BJ (cell line): Measurements from ENCODE around the gene PRKG1. TPM values are rescaled to one million over a fixed set of nuclear protein-coding genes. Genes with fewer than 3 reads are reported as not detected.
A peak's percentile ranks its signal among the peaks of the same experiment; 100 is the strongest.

ENCODE experiments used
- CTCF ChIA-PET: fragments of 350-600 bp; formaldehyde crosslinking; extraction: SDS; loops from one replicate; lab custom pipeline; 2021; ENCODE audit warnings: antibody characterized with exemption, inconsistent platforms; lab: Yijun Ruan, JAX
- POLR2A ChIA-PET: fragments of 300-600 bp; sonication (Branson Sonifier 250); formaldehyde crosslinking; extraction: SDS; loops from one replicate; lab custom pipeline; 2021; ENCODE audit warnings: antibody characterized with exemption; lab: Charles Lee
- DNase-seq: peaks from one replicate; pipeline ENCODE4 v3.0.0-alpha.2; 2011; ENCODE audit warnings: low read depth
- H3K27me3 ChIP-seq: 2 replicates; pipeline ENCODE4 v1.6.0; 2011; ENCODE audit warnings: low read length; ENCODE audit not compliant: control insufficient read depth, insufficient read depth
- H3K36me3 ChIP-seq: 2 replicates; pipeline ENCODE4 v1.5.1; 2011; ENCODE audit warnings: low read length; ENCODE audit not compliant: control insufficient read depth, insufficient read depth
- H3K4me3 ChIP-seq: 2 replicates; pipeline ENCODE4 v1.5.1; 2011; ENCODE audit warnings: low read depth, mild to moderate bottlenecking, control low read depth, low read length
- polyA plus RNA-seq: library from polyadenylated mRNA; depleted of rRNA; stranded (reverse); fragments of >200 nt; gene quantifications from 2 replicates; pipeline ENCODE4 v1.2.3, GENCODE V29; 2011
- TF ChIP-seq, protein P1 (sequence below): IDR thresholded peaks from 2 replicates; pipeline ENCODE4 v1.5.1; 2011; ENCODE audit warnings: low read depth, mild to moderate bottlenecking, control low read depth, inconsistent platforms, low read length, moderate library complexity; ENCODE audit not compliant: insufficient read depth

Gene PRKG1
- polyA plus RNA-seq, 1 experiment, result 9.7 TPM

DNA sequence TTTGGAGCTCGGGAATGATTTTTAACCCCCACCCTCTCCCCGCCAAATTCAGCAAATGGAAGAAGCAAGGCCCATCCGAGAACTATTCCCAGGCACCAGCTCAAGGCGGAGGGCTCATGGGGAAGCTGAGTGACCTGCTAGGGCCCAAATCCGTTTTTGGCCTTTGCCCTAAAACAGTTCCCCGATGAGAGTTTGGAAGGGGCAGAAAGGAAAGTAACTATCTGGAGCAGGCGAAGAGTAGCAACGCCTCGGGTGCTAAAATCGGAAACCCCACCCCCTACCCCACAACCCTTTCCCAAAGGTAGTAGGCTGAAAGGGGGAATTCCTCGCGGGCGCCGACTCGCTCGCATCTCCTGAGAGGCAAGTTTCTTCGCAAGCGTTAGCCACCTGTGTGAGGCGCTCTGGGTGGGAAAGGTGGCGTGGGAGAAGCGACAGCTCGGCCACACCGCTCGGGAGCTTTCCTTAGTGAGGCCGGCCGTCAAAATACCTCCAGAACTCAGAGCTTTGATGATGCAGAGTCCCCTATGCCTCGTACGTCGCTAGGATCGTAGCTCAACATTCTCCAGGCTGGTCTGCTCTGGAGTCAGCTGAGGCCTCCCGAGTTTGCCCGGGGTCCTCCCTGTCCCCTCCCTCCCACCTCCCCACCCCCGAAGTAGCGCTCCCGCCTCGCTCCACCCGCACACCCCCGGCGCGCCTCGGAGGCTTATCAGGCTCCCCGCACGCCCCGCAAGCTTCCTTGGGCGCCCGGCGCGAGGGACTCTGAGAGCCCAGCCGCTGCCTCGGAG is 642 bp upstream of the PRKG1 start:
- TF ChIP-seq, protein P1, sequence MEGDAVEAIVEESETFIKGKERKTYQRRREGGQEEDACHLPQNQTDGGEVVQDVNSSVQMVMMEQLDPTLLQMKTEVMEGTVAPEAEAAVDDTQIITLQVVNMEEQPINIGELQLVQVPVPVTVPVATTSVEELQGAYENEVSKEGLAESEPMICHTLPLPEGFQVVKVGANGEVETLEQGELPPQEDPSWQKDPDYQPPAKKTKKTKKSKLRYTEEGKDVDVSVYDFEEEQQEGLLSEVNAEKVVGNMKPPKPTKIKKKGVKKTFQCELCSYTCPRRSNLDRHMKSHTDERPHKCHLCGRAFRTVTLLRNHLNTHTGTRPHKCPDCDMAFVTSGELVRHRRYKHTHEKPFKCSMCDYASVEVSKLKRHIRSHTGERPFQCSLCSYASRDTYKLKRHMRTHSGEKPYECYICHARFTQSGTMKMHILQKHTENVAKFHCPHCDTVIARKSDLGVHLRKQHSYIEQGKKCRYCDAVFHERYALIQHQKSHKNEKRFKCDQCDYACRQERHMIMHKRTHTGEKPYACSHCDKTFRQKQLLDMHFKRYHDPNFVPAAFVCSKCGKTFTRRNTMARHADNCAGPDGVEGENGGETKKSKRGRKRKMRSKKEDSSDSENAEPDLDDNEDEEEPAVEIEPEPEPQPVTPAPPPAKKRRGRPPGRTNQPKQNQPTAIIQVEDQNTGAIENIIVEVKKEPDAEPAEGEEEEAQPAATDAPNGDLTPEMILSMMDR, result no peak
- POLR2A ChIA-PET, result interaction anchor here (0.7 kb wide), 1 partner anchor 316 kb away, joined by 4 read pairs; no protein-coding TSS in a partner anchor
- DNase-seq, result no peak
- H3K27me3 ChIP-seq, result no peaks in the 10 kb centered on the region
- H3K36me3 ChIP-seq, result no peaks in the 10 kb centered on the region
- H3K4me3 ChIP-seq, result peak overlapping the region; percentile 51
- CTCF ChIA-PET, result interaction anchor here (0.8 to 2.1 kb wide), 7 partner anchors 8 to 888 kb away, joined by 3 to 15 read pairs (median 3); no protein-coding TSS in a partner anchor

DNA sequence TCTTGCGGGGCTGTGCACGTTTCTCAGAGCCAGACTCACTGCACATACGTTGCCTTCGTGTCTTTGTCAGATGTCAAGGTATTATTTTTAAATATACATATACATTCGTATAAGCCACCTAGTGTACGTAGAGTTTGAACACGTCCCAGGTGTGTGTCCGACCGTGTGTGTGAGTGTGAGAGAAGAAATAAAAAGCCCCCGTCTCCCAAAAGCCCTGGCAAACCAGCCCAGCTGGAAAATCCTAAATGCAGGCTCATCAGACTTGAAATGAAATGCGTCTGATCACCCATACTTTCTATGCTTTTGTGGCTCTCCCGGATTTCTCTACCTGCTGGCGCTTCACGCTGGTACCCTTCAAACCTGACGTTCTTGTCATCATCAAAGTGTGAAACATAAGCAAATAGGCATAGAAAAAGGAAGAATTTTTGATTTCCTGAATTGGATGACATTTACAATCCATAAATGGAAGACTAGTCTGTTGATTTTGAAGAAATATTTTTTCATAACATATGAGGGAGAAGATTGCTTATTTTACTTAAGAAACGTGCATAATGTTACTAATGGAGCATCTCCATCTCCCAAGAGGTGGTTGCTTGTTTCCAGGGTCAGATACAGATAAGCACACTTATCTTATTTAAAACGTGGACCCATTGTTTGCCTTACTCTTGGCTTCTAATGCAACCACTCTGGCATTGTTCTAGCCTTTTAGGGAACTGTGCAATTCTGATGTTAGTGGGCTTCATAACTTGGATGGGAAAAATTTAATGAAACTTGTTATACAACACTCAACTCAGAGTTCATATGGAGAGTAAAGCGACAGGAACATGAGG is 971 bp downstream of the PRKG1 start:
- no peaks in the 10 kb centered on the region for H3K27me3 ChIP-seq
- peak overlapping the region; percentile 51 for H3K4me3 ChIP-seq
- TF ChIP-seq, protein P1, result no peak
- ChIA-PET POLR2A (no interaction called here), CTCF (interaction anchor here (0.7 to 2.1 kb wide), 3 partner anchors 326 to 349 kb away, joined by 3 to 15 read pairs (median 3); no protein-coding TSS in a partner anchor)
- no peak for DNase-seq
- no peaks in the 10 kb centered on the region for H3K36me3 ChIP-seq

DNA sequence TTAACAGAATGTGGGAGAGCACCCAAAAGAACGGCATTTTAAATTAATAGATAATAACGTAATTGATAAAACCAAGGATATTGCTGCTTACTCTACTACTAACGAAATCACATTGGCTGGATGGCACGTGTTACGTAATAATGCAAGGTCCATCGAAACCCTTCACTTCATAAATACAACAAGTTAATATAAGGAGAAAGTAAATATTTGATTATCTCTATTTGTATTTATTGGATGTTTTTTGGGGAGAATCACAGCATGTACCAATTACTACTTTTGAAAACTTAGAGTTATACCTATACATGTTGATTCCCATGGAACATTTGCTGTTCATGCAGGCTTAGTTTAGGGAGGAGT is 1.6 kb downstream of the PRKG1 start:
- DNase-seq, result no peak
- Histone ChIP-seq H3K36me3 (no peaks in the 10 kb centered on the region), H3K27me3 (no peaks in the 10 kb centered on the region), H3K4me3 (peak overlapping the region; percentile 51)
- CTCF ChIA-PET, result interaction anchor here (1.3 kb wide), 1 partner anchor 314 kb away, joined by 4 read pairs; no protein-coding TSS in a partner anchor
- POLR2A ChIA-PET, result no interaction called here
- TF ChIP-seq, protein P1, result no peak

DNA sequence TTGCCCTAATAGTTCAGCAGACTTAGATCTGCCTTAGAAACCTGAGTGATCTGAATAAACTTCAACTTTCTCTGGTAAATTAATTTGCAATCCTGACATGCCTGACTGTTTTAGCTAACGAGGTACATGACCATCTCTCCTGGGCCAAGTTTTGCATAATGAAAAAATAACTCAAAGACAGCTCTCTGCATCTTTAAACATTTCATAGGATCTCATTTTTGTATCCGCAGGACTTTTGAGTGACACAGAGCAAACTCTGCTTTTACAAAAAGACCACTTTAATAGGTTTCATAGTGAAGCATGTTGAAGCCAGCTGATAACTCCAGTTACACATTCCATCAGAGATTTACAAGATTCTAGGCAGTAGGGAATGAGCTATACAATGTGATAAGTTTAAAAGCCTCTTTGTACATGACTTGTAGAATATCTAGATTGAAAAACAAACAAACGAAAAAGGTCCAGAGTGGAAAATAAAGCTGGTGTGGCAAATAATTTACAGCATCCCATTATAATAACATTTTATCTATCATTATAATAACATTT is 2.1 kb downstream of the PRKG1 start:
- H3K4me3 ChIP-seq, result peak overlapping the region; percentile 15; the same call in 1 of the 2 replicates
- no peaks in the 10 kb centered on the region for H3K27me3 ChIP-seq
- CTCF ChIA-PET, result interaction anchor here (0.8 to 1.3 kb wide), 2 partner anchors 313 to 346 kb away, joined by 3 to 4 read pairs; no protein-coding TSS in a partner anchor
- POLR2A ChIA-PET, result no interaction called here
- no peak for DNase-seq
- no peaks in the 10 kb centered on the region for H3K36me3 ChIP-seq
- TF ChIP-seq, protein P1, result no peak
